ENCODE measurements around the gene GCDH.
"Not testable (repeated sequence)": the region's sequence is repeated elsewhere in the genome, so short reads cannot be mapped to it uniquely, and the experiment has no call there.

GCDH gene

DNA sequence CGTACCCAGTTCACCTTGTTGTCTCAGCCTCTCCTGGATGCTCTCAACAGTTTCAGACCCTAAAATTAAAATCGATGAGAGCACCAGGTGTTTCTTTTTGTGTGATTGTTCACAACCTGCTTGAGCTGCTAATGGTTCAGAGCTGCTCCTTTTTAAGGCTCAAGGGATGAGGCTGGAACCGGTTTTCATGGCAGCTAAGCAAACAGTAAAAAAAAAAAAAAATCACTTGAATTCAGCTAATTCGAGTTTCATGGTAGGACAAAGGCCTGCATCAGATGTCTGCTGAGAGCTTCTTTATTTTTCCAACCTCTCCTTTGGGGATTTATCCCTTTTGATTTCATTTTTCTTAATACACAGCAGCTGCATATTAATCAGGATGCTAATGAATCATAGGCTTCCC is 21.6 kb downstream of the GCDH start:
- DNase-seq = peak; percentile 81

- DNase-seq = peak; percentile 88
These were observed 22.1 kb downstream of the GCDH start for GRCh38 chr19:12913011-12913561.

GRCh38 chr19:12913851-12914690 is 23.1 kb downstream of the GCDH start:
- DNase-seq = no peak

GRCh38 chr19:12915860-12916259 is 24.9 kb downstream of the GCDH start:
- not testable (repeated sequence) for DNase-seq

GRCh38 chr19:12918253-12918652 is 27.3 kb downstream of the GCDH start:
- no peak for DNase-seq

DNA sequence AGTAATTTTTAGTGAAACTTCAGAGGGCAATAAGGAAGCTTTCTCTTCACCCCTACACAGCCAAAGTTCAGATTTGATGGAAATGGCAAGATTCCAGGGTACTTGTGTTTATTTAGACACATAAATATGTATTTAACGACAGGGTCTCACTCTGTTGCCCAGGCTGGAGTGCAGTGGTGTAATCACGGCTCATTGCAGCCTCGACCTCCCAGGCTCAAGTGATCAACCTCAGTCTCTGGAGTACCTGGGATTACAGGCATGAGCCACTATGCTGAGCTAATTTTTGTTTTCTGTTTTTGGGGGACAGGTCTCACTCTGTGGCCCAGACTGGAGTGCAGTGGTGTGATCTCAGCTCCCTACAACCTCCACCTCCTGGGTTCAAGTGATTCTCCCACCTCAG is 30.1 kb downstream of the GCDH start:
- DNase-seq = no peak

DNA sequence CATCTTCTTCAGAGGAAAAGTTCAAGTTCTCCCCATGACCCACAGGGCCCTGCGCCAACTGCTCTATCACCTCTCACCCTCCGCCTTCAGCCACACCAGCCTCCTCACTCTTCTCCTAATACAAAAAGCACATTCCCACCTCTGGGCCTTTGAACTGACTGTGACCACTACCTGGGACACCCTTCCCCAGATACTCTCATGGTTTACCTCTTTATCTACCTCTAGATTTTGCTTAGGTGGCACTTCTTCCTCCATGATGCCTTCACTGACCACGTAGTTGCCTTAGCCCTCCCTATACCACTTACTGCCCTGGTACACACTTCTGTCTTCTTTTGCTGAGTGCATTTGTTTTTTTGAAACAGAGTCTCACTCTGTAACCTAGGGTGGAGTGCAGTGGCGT is 32.0 kb downstream of the GCDH start:
- DNase-seq = no peak

DNA sequence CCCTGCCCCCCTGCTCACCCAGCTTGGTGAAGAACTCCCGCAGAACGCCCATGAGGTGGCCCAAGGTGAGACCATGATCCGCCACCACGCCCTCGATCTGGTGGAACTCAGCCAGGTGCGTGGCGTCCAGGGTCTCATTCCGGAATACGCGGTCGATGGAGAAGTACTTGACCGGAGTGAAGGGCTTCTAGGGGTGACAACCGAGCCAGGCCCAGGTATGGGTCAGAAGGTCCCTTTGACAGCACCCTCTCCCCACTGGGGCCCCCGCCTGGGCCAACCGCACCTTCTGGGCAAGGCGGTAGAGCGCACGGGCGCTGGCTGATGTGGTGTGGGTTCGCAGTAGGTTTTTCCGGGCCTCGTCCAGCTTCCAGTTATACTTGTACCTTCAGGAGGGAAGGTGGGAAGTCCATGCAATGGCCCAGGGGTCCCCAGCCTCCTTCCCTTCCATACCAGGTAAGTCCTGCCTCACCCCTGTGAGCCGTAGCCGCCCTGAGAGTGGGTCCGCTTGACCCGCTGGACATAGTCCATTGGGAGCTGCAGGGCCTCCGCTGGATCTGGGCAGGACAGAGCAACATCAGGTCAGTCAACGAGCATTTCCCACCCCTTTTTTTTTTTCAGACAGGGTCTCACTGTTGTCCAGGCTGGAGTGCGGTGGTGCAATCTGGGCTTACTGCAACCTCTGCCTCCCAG is 33.8 kb downstream of the GCDH start:
- DNase-seq = no peak

DNA sequence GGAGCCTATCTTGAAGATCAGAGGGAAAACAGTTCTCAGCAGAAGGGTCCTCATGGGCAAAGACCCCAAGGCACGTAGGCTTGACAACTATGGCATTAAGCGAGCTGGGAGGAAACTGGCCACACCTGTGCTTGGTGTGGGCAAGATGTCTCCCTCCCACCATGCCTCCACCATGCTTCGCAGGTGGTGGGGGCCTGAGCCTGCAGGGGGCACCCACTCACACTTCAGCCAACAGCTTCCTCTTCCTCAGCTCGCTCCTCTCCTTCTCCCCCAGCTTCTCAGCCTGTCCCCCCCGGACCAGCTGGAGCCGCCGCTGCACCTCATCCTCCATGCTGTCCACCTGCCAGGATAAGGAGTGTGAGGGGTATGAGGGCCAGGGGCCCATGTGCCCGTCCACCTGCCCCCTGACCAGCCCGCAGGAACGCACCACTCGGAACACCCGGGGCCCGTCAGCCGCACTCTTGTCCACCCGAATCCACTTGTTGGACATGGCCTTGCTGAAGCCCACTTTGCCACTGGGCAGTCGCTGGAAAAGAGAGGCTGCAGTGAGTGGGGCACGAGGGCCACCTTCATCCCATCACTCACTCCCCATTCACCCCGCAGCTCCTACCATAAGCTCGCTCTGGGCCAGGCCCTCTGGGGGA is 39.2 kb downstream of the GCDH start:
- DNase-seq = no peak

GRCh38 chr19:12932392-12933286 is 41.7 kb downstream of the GCDH start:
- DNase-seq = no peak

DNA sequence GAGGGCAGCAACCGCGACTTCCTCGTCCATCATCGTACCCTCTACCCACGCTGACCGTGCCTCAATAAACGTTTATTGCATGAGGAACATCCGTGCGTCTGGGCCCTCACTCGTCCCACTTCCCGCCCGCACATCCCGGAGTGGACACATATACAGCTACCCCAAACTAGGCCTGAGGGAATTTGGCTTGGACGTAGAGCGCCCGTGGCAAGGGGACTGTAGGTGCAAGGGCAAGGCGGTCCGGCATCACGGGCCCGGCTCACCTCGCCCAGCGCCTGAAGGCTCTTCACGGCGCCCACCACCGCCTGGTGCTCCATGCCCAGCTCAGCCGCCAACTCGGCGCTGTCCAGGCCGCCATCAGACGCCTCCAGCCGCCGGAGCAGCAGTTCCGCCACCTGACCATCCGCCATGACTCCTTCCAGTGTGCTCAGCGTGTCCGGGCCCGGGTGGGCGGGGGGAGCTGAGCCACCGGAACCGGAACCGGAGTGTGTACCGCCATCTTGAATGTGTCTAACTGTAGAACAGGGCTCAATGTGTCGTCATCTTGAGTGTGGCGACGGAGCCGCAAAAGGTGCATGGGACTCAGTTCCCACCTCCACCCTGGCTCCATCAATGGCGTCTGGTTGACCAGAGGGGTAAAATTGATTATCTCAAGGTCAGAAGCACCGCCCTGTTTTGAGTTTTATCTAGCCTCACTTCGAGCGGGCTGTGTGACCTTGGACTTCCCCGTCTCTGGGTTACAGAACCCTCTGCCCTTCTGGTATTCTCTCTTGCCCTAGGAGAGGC is 42.5 kb downstream of the GCDH start, which contains the start of gene FARSA:
TSS of gene FARSA (minus strand) at position 425 of the 786 bp plus-strand sequence. CDS start at position 410, 15 bp downstream.
- peak; percentile 59 for DNase-seq

DNA sequence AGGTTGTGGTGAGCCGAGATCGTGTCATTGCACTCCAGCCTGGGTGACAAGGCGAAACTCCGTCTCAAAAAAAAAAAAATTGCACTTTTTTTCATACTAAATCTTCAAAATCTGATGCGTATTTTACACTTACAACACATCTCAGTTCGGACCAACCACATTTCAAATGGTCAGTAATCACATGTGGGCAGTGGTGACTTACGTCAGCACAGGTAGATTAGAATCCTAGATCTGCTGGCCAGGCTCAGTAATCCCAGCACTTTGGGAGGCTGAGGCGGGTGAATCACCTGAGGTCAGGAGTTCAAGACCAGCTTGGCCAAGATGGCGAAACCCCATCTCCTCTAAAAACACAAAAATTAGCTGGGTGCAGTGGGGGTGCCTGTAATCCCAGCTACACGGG is 44.1 kb downstream of the GCDH start:
- no peak for DNase-seq

DNA sequence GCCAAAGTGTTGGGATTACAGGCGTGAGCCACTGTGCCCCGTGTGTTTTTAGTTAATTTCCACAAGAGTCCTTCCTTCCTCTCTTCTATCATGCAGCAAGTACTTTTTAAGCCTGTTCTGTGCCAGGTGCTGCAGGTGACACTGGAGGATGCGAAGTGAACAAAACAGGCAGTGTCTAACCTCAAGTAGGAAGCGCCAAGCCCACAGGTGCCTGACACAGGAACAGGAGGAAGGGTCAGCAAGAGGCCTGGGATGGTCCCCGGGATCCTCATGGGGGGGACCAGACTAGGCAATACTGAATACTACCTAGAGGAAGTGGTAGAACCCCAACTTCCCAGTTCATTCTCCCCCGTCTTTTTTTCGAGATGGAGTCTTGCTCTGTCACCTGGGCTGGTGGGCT is 45.6 kb downstream of the GCDH start:
- no peak for DNase-seq

DNA sequence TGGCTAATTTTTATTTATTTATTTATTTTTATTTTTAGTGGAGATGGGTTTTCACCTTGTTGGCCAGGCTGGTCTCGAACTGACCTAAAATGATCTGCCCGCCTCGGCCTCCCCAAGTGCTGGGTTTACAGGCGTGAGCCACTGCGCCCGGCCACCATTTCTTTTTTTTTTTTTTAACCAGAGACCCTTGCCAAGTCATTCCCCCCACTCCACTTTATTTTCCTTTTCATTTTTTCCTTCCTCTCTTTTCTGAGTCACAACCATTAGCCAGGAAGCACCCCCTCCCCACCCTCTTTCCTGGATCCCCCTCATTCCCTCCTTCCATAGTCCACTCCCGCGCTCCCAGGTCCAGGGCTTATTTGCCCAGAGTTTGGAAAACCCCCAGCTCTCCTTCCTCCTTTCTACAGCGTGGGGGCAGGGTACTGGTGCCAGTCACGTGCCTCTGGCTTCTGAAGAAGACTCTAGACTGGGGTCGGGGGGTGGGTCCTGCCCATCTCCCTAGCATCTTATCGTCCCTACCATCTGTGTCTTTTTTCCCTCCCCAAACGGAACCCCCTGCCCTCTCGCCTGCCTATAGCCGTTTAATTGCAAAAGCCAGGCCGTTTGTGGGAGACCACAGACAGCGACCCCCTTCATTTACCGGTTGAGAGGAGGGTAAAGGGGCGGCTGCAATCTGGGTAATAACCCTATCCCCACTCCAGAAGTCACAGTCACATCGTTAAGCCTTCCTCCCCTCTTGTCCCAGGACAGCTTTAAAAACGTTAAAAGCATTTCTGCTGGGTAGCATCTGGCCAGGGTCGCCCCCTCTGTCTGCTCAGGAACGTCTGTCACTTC is 46.4 kb downstream of the GCDH start:
- no peak for DNase-seq

- DNase-seq = peak; percentile 88
These were observed 47.2 kb downstream of the GCDH start, which contains the start of gene CALR for GRCh38 chr19:12937927-12938778. Gene CALR (plus strand): TSS chr19:12938609. CDS start chr19:12938680, 71 bp downstream.

- DNase-seq = no peak
These were observed 48.0 kb downstream of the GCDH start for GRCh38 chr19:12938779-12939601.

DNA sequence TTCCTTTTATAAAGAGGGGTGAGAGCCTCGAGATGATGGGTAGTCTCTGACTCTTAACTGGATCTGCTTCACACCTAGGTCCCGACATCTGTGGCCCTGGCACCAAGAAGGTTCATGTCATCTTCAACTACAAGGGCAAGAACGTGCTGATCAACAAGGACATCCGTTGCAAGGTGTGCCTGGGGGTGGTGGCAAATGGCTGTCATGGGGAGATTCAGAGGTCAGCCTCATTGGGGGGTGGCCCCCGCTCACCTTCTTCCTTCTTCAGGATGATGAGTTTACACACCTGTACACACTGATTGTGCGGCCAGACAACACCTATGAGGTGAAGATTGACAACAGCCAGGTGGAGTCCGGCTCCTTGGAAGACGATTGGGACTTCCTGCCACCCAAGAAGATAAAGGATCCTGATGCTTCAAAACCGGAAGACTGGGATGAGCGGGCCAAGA is 49.0 kb downstream of the GCDH start:
- DNase-seq = no peak

- DNase-seq = no peak
These were observed 49.9 kb downstream of the GCDH start for GRCh38 chr19:12940897-12941296.

Measured in NCI-H345 (cell line).